OCI-LY1 (cell line): ENCODE measurements around the gene PTPRG.

Source experiments
- H2AFZ ChIP-seq: fragments of 200-600 bp; sonication (generic), shearing (Covaris generic); 2 replicates; pipeline ENCODE4 v1.6.0; 2014; ENCODE audit warnings: antibody characterized with exemption, mild to moderate bottlenecking, low read length
- H3F3A ChIP-seq: fragments of 200-600 bp; sonication (generic), shearing (Covaris generic); 2 replicates; pipeline ENCODE4 v1.6.0; 2014; ENCODE audit warnings: mild to moderate bottlenecking, antibody characterized with exemption, low read length, moderate library complexity; ENCODE audit not compliant: insufficient read depth
- H3K27ac ChIP-seq: fragments of 200-600 bp; sonication (generic); 2 replicates; pipeline ENCODE4 v1.5.1; 2014; ENCODE audit warnings: low read length, mixed run types, mild to moderate bottlenecking, low read depth; ENCODE audit not compliant: poor library complexity, severe bottlenecking
- H3K27me3 ChIP-seq: fragments of 200-600 bp; sonication (generic); 2 replicates; pipeline ENCODE4 v1.6.0; 2014; ENCODE audit warnings: antibody characterized with exemption, mild to moderate bottlenecking, low read length, moderate library complexity; ENCODE audit not compliant: insufficient read depth
- H3K36me3 ChIP-seq: fragments of 200-600 bp; sonication (generic); 2 replicates; pipeline ENCODE4 v1.6.1; 2014; ENCODE audit warnings: mild to moderate bottlenecking, antibody characterized with exemption, low read length, moderate library complexity, mixed read lengths; ENCODE audit not compliant: insufficient read depth
- H3K4me1 ChIP-seq: fragments of 200-600 bp; sonication (generic); 2 replicates; pipeline ENCODE4 v1.5.1; 2014; ENCODE audit warnings: mild to moderate bottlenecking, low read length, moderate library complexity; ENCODE audit not compliant: insufficient read depth, severe bottlenecking
- H3K4me2 ChIP-seq: fragments of 200-600 bp; sonication (generic), shearing (Covaris generic); 2 replicates; pipeline ENCODE4 v1.6.1; 2014; ENCODE audit warnings: low read length
- H3K4me3 ChIP-seq: fragments of 200-600 bp; sonication (generic); 2 replicates; pipeline ENCODE4 v1.5.1; 2014; ENCODE audit warnings: low read length, low read depth, mild to moderate bottlenecking, mixed read lengths; ENCODE audit not compliant: poor library complexity, severe bottlenecking
- H3K79me2 ChIP-seq: fragments of 200-600 bp; shearing (Covaris generic); 2 replicates; pipeline ENCODE4 v1.6.1; 2016; ENCODE audit warnings: mixed run types, low read length, mixed read lengths; ENCODE audit not compliant: insufficient read depth
- H3K9ac ChIP-seq: fragments of 200-600 bp; sonication (generic), shearing (Covaris generic); 2 replicates; pipeline ENCODE4 v1.6.1; 2014; ENCODE audit warnings: mild to moderate bottlenecking, low read length, mixed read lengths
- H3K9me2 ChIP-seq: fragments of 200-600 bp; sonication (generic), shearing (Covaris generic); 2 replicates; pipeline ENCODE4 v1.6.1; 2014; ENCODE audit warnings: low read depth, mild to moderate bottlenecking, low read length, mixed read lengths
- H3K9me3 ChIP-seq: fragments of 200-600 bp; shearing (Covaris generic); 2 replicates; pipeline ENCODE4 v1.6.1; 2014; ENCODE audit warnings: low read length, mixed read lengths
- H4K20me1 ChIP-seq: fragments of 200-600 bp; sonication (generic), shearing (Covaris generic); 2 replicates; pipeline ENCODE4 v1.6.0; 2016; ENCODE audit warnings: mild to moderate bottlenecking, low read length; ENCODE audit not compliant: insufficient read depth
- CTCF ChIP-seq: fragments of 200-600 bp; sonication (generic), shearing (Covaris generic); IDR thresholded peaks from 2 replicates; pipeline ENCODE4 v1.5.1; 2017; ENCODE audit warnings: mild to moderate bottlenecking, antibody characterized with exemption, low read length, moderate library complexity, mixed read lengths
- EZH2 ChIP-seq: fragments of 200-600 bp; sonication (generic), shearing (Covaris generic); IDR thresholded peaks from 2 replicates; pipeline ENCODE4 v1.8.0; 2017; ENCODE audit warnings: borderline replicate concordance, mixed run types, mild to moderate bottlenecking, antibody characterized with exemption, low read length, moderate library complexity, mixed read lengths

Gene PTPRG

GRCh38 chr3:61975936-61976335 lies 414.6 kb downstream of the PTPRG start:
- no peak for TF ChIP-seq EZH2
- no peak for TF ChIP-seq CTCF
- Histone ChIP-seq H4K20me1 (no peaks in the 10 kb centered on the region), H3K4me3 (no peak overlapping the region), H3K4me2 (no peak overlapping the region), H3K79me2 (no peaks in the 10 kb centered on the region), H3F3A (no peaks in the 10 kb centered on the region), H3K4me1 (no peaks in the 10 kb centered on the region), H3K9me2 (no peaks in the 10 kb centered on the region), H3K36me3 (no peaks in the 10 kb centered on the region), H3K9ac (no peak overlapping the region), H3K27ac (no peak overlapping the region), H3K9me3 (no peaks in the 10 kb centered on the region), H2AFZ (no peak overlapping the region), H3K27me3 (no peaks in the 10 kb centered on the region)

GRCh38 chr3:61978460-61979419 lies 417.4 kb downstream of the PTPRG start:
- H3K4me3 ChIP-seq: no peak overlapping the region
- no peaks in the 10 kb centered on the region for H3K9me2 ChIP-seq
- H3F3A ChIP-seq: no peaks in the 10 kb centered on the region
- no peaks in the 10 kb centered on the region for H3K9me3 ChIP-seq
- H3K4me2 ChIP-seq: no peak overlapping the region
- no peaks in the 10 kb centered on the region for H4K20me1 ChIP-seq
- no peaks in the 10 kb centered on the region for H3K79me2 ChIP-seq
- H3K27ac ChIP-seq: no peak overlapping the region
- no peaks in the 10 kb centered on the region for H3K36me3 ChIP-seq
- H3K4me1 ChIP-seq: no peaks in the 10 kb centered on the region
- no peaks in the 10 kb centered on the region for H3K27me3 ChIP-seq
- TF ChIP-seq EZH2 (no peak), CTCF (no peak)
- H2AFZ ChIP-seq: no peak overlapping the region
- no peak overlapping the region for H3K9ac ChIP-seq

- Histone ChIP-seq H3K9ac (no peak overlapping the region), H3K9me3 (no peaks in the 10 kb centered on the region), H3K4me1 (no peaks in the 10 kb centered on the region), H2AFZ (no peak overlapping the region), H3K27me3 (no peaks in the 10 kb centered on the region), H3K27ac (no peak overlapping the region), H3K4me2 (no peak overlapping the region), H3K36me3 (no peaks in the 10 kb centered on the region), H3K79me2 (no peaks in the 10 kb centered on the region), H3K9me2 (no peaks in the 10 kb centered on the region), H4K20me1 (no peaks in the 10 kb centered on the region), H3F3A (no peaks in the 10 kb centered on the region), H3K4me3 (no peak overlapping the region)
- TF ChIP-seq CTCF: no peak
- no peak for TF ChIP-seq EZH2
These were observed 418.3 kb downstream of the PTPRG start for GRCh38 chr3:61979638-61980037.
